ENCODE measurements around the gene ZNF219. TPM values are rescaled to one million over a fixed set of nuclear protein-coding genes. Genes with fewer than 3 reads are reported as not detected.

ZNF219 gene
- total RNA-seq, 1 experiment from 2014 or later: 149 TPM

GRCh38 chr14:21069388-21070082 lies 28.9 kb downstream of the ZNF219 start:
- TF ChIP-seq E2F4 (CRISPR knock-in tag; IDR thresholded peaks at IDR 0.05; ENCODE audit: borderline replicate concordance, low read depth) (0 out of 2 replicates have a peak, but pooled peaks have one; percentile 64), NFE2L1 (CRISPR knock-in tag; IDR thresholded peaks at IDR 0.05) (no peak), ARID4B (CRISPR knock-in tag; IDR thresholded peaks at IDR 0.05; ENCODE audit: borderline replicate concordance) (0 out of 2 replicates have a peak, but pooled peaks have one; percentile 49), GABPB1 (CRISPR knock-in tag; IDR thresholded peaks at IDR 0.05) (peak; percentile 33; the same call in 1 of the 2 replicates), ZNF232 (CRISPR knock-in tag; IDR thresholded peaks at IDR 0.05) (0 out of 2 replicates have a peak, but pooled peaks have one; percentile 56), HMGA2 (CRISPR knock-in tag; IDR thresholded peaks at IDR 0.05) (0 out of 2 replicates have a peak, but pooled peaks have one; percentile 15), FOXP1 (CRISPR knock-in tag; IDR thresholded peaks at IDR 0.05; ENCODE audit: borderline replicate concordance) (no peak), FOXK1 (CRISPR knock-in tag; IDR thresholded peaks at IDR 0.05) (0 out of 2 replicates have a peak, but pooled peaks have one; percentile 1), ZNF281 (CRISPR knock-in tag; IDR thresholded peaks at IDR 0.05) (no peak)
- TF ChIP-seq, protein P1, sequence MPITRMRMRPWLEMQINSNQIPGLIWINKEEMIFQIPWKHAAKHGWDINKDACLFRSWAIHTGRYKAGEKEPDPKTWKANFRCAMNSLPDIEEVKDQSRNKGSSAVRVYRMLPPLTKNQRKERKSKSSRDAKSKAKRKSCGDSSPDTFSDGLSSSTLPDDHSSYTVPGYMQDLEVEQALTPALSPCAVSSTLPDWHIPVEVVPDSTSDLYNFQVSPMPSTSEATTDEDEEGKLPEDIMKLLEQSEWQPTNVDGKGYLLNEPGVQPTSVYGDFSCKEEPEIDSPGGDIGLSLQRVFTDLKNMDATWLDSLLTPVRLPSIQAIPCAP (CRISPR knock-in tag; IDR thresholded peaks at IDR 0.05): no peak
- TF ChIP-seq, protein P2, sequence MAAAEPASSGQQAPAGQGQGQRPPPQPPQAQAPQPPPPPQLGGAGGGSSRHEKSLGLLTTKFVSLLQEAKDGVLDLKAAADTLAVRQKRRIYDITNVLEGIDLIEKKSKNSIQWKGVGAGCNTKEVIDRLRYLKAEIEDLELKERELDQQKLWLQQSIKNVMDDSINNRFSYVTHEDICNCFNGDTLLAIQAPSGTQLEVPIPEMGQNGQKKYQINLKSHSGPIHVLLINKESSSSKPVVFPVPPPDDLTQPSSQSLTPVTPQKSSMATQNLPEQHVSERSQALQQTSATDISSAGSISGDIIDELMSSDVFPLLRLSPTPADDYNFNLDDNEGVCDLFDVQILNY (CRISPR knock-in tag; IDR thresholded peaks at IDR 0.05): peak; percentile 11; the same call in 1 of the 2 replicates
- TF ChIP-seq, protein P3, sequence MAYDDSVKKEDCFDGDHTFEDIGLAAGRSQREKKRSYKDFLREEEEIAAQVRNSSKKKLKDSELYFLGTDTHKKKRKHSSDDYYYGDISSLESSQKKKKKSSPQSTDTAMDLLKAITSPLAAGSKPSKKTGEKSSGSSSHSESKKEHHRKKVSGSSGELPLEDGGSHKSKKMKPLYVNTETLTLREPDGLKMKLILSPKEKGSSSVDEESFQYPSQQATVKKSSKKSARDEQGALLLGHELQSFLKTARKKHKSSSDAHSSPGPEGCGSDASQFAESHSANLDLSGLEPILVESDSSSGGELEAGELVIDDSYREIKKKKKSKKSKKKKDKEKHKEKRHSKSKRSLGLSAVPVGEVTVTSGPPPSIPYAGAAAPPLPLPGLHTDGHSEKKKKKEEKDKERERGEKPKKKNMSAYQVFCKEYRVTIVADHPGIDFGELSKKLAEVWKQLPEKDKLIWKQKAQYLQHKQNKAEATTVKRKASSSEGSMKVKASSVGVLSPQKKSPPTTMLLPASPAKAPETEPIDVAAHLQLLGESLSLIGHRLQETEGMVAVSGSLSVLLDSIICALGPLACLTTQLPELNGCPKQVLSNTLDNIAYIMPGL (CRISPR knock-in tag; IDR thresholded peaks at IDR 0.05): no peak
- H3K27me3 Mint-ChIP-seq (ENCODE audit: low read depth): peaks cover 6% of the 10 kb centered on the region; the same call in 1 of the 2 replicates
- peak overlapping the region; percentile 72 for H3K27ac Mint-ChIP-seq
- H3K4me3 Mint-ChIP-seq: peak overlapping the region; percentile 89
- POLR2A ChIA-PET: interaction anchor here (1.1 to 3.0 kb wide), 6 partner anchors 18 to 43 kb away, joined by 4 to 74 read pairs (median 8); no protein-coding TSS in a partner anchor
- CTCF ChIA-PET: interaction anchor here (0.8 to 5.9 kb wide), 30 partner anchors 11 to 196 kb away, joined by 3 to 165 read pairs (median 16); partner anchors contain the start of genes NDRG2, SLC39A2, TMEM253 and ZNF219
- H3K4me1 Mint-ChIP-seq: peaks cover 33% of the 10 kb centered on the region
- no peaks in the 10 kb centered on the region for H3K9me3 Mint-ChIP-seq
- DNase-seq (ENCODE audit: low spot score): peak; percentile 71
- peaks cover 12% of the 10 kb centered on the region for H3K36me3 Mint-ChIP-seq
- peak; percentile 23 for ATAC-seq

Data from WTC11 (cell line).